HepG2 (cell line): ENCODE results near the gene ZFAND6. TPM values are rescaled to one million over a fixed set of nuclear protein-coding genes. Genes with fewer than 3 reads are reported as not detected.

Experiments
- GABPA ChIP-seq, 2 experiments: IDR thresholded peaks; 2 replicates each; pipeline ENCODE4 v1.6.1; 2011 to 2016; ENCODE audit warnings: low read depth in 2 of 2, low read length in 1 of 2, missing biosample characterization in 1 of 2, missing genetic modification characterization in 1 of 2
- MTF2 ChIP-seq: sonication (generic); formaldehyde crosslinking; IDR thresholded peaks from 2 replicates; pipeline ENCODE4 v1.5.0; 2020; ENCODE audit warnings: missing genetic modification reagents, borderline replicate concordance
- NFIC ChIP-seq: IDR thresholded peaks from 2 replicates; pipeline ENCODE4 v1.6.1; 2012; ENCODE audit warnings: mild to moderate bottlenecking, low read length, inconsistent platforms
- PCBP1 ChIP-seq: fragments of 200-400 bp; formaldehyde crosslinking; IDR thresholded peaks from 2 replicates; pipeline ENCODE4 v1.6.1; 2017; ENCODE audit warnings: mild to moderate bottlenecking, low read depth, low read length, borderline replicate concordance
- SMAD3 ChIP-seq: sonication (generic); formaldehyde crosslinking; IDR thresholded peaks from 2 replicates; pipeline ENCODE4 v1.4.0; 2020; ENCODE audit warnings: missing genetic modification reagents
- SRY ChIP-seq: sonication (generic); formaldehyde crosslinking; IDR thresholded peaks from 2 replicates; pipeline ENCODE4 v1.8.0; 2022; ENCODE audit warnings: mild to moderate bottlenecking, missing genetic modification reagents
- TGIF2 ChIP-seq: IDR thresholded peaks from 2 replicates; pipeline ENCODE4 v1.6.1; 2016; ENCODE audit warnings: control low read depth, missing compliant biosample characterization
- TOPORS ChIP-seq: sonication (generic); formaldehyde crosslinking; IDR thresholded peaks from 2 replicates; pipeline ENCODE4 v1.8.0; 2023; ENCODE audit warnings: mild to moderate bottlenecking, missing genetic modification reagents
- ZNF329 ChIP-seq: sonication (generic); formaldehyde crosslinking; IDR thresholded peaks from 2 replicates; pipeline ENCODE4 v1.9.0; 2021; ENCODE audit warnings: low read depth, mild to moderate bottlenecking, missing genetic modification reagents
- ZNF354B ChIP-seq: sonication (generic); formaldehyde crosslinking; IDR thresholded peaks from 2 replicates; pipeline ENCODE4 v1.8.0; 2022; ENCODE audit warnings: mild to moderate bottlenecking, missing genetic modification reagents
- ZNF737 ChIP-seq: sonication (generic); formaldehyde crosslinking; IDR thresholded peaks from 2 replicates; pipeline ENCODE4 v1.5.0; 2020; ENCODE audit warnings: missing genetic modification reagents, mild to moderate bottlenecking, borderline replicate concordance
- ZNF83 ChIP-seq: sonication (generic); formaldehyde crosslinking; IDR thresholded peaks from 2 replicates; pipeline ENCODE4 v1.4.0; 2020; ENCODE audit warnings: missing genetic modification reagents, mild to moderate bottlenecking, borderline replicate concordance
- ZSCAN12 ChIP-seq: sonication (generic); formaldehyde crosslinking; IDR thresholded peaks from 2 replicates; pipeline ENCODE4 v1.9.0; 2021; ENCODE audit warnings: mild to moderate bottlenecking, missing genetic modification reagents
- polyA plus RNA-seq, 8 experiments: library from polyadenylated mRNA; depleted of rRNA in 3 of 8; stranded (reverse) in 7 of 8; unstranded in 1 of 8; fragments of >200 nt; fragmentation: Illumina TruSeq in 4 of 8; extraction: Trizol in 4 of 8; gene quantifications; 2 replicates each; pipeline versions ENCODE4 v1.2.1 to v1.2.3, GENCODE V29; 2011 to 2016; ENCODE audit warnings: low read depth in 4 of 8, missing spikeins in 1 of 8, mixed read lengths in 1 of 8; ENCODE audit not compliant: insufficient read depth in 1 of 8
- total RNA-seq, 5 experiments: library from RNA; depleted of rRNA; stranded (reverse); fragments of >200 nt; fragmentation: Illumina TruSeq; extraction: Trizol; gene quantifications; 2 replicates each; pipeline ENCODE4 v1.2.3, GENCODE V29; 2016; ENCODE audit warnings: low read depth in 1 of 5
- TF ChIP-seq, protein P1 (sequence below), 2 experiments: fragments of 450-650 bp in 1 of 2; sonication (generic) in 1 of 2; formaldehyde crosslinking; IDR thresholded peaks; 2 replicates each; pipeline versions ENCODE4 v1.5.0 to v1.8.0; 2020 to 2022; ENCODE audit warnings: mild to moderate bottlenecking in 1 of 2, missing genetic modification reagents in 1 of 2
- TF ChIP-seq, protein P2 (sequence below): sonication (generic); formaldehyde crosslinking; IDR thresholded peaks from 2 replicates; pipeline ENCODE4 v1.4.0; 2020; ENCODE audit warnings: low read depth, mild to moderate bottlenecking, missing genetic modification reagents
- TF ChIP-seq, protein P3 (sequence below): sonication (generic); formaldehyde crosslinking; IDR thresholded peaks from 2 replicates; pipeline ENCODE4 v1.4.0; 2020; ENCODE audit warnings: missing genetic modification reagents
- TF ChIP-seq, protein P4 (sequence below): sonication (generic); formaldehyde crosslinking; IDR thresholded peaks from 2 replicates; pipeline ENCODE4 v1.4.0; 2020; ENCODE audit warnings: missing genetic modification reagents
- TF ChIP-seq, protein P5 (sequence below): sonication (generic); formaldehyde crosslinking; IDR thresholded peaks from 2 replicates; pipeline ENCODE4 v1.4.0; 2020; ENCODE audit warnings: missing genetic modification reagents, borderline replicate concordance

ZFAND6 gene
- total and polyA plus RNA-seq, 2 of the 13 experiments (the other 11 are each of a cell fraction or from before 2014, with no cell fraction given) = 84.2 to 115 TPM

DNA sequence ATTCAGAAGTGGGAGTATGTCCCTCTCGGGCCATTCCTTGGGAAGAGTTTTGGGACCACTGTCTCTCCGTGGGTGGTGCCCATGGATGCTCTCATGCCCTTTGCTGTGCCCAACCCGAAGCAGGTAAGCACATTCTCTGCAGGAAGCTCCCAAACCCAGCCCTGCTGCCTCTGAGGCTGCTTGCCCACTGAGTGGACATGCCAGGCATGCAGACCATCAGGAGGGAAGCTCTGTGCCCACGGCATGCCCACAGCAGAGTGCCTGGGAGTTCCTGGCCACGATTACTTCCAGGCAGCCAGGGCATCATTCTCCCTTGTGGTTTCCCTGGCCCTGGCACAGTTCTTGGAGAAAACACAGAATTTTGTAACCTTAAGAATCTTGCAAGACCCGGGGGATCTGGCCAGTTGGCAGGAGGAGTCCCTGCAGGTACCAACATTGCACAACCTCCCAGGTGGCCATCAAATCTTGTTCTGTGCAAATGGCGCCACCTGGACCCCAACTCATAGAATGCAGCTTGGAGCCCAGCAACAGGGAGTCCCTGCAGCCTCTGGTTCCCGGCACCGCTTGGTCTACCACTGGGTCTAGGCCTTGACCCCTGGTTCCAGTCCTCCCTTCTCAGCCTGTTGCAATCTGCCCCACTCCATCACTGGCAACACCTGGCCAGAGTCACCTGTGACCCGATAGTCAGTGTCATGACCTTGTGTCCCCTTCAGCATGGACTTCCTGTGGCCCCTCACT lies 113.7 kb downstream of the ZFAND6 start (continued):
- TF ChIP-seq, protein P1, sequence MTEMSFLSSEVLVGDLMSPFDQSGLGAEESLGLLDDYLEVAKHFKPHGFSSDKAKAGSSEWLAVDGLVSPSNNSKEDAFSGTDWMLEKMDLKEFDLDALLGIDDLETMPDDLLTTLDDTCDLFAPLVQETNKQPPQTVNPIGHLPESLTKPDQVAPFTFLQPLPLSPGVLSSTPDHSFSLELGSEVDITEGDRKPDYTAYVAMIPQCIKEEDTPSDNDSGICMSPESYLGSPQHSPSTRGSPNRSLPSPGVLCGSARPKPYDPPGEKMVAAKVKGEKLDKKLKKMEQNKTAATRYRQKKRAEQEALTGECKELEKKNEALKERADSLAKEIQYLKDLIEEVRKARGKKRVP (CRISPR knock-in tag; IDR thresholded peaks at IDR 0.05) = no peak
- TF ChIP-seq GABPA (IDR thresholded peaks at IDR 0.05; ENCODE audit: low read depth, low read length) (no peak), GABPA (CRISPR knock-in tag; IDR thresholded peaks at IDR 0.05; ENCODE audit: low read depth) (no peak), ZSCAN12 (no peak), PCBP1 (no peak), SRY (no peak), TGIF2 (CRISPR knock-in tag) (no peak), NFIC (no peak), TOPORS (CRISPR knock-in tag) (no peak), MTF2 (no peak), ZNF737 (CRISPR knock-in tag) (no peak), SMAD3 (CRISPR knock-in tag) (no peak), ZNF83 (CRISPR knock-in tag) (no peak), ZNF329 (CRISPR knock-in tag) (no peak), ZNF354B (no peak)
- TF ChIP-seq, protein P2, sequence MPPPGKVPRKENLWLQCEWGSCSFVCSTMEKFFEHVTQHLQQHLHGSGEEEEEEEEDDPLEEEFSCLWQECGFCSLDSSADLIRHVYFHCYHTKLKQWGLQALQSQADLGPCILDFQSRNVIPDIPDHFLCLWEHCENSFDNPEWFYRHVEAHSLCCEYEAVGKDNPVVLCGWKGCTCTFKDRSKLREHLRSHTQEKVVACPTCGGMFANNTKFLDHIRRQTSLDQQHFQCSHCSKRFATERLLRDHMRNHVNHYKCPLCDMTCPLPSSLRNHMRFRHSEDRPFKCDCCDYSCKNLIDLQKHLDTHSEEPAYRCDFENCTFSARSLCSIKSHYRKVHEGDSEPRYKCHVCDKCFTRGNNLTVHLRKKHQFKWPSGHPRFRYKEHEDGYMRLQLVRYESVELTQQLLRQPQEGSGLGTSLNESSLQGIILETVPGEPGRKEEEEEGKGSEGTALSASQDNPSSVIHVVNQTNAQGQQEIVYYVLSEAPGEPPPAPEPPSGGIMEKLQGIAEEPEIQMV = no peak
- TF ChIP-seq, protein P3, sequence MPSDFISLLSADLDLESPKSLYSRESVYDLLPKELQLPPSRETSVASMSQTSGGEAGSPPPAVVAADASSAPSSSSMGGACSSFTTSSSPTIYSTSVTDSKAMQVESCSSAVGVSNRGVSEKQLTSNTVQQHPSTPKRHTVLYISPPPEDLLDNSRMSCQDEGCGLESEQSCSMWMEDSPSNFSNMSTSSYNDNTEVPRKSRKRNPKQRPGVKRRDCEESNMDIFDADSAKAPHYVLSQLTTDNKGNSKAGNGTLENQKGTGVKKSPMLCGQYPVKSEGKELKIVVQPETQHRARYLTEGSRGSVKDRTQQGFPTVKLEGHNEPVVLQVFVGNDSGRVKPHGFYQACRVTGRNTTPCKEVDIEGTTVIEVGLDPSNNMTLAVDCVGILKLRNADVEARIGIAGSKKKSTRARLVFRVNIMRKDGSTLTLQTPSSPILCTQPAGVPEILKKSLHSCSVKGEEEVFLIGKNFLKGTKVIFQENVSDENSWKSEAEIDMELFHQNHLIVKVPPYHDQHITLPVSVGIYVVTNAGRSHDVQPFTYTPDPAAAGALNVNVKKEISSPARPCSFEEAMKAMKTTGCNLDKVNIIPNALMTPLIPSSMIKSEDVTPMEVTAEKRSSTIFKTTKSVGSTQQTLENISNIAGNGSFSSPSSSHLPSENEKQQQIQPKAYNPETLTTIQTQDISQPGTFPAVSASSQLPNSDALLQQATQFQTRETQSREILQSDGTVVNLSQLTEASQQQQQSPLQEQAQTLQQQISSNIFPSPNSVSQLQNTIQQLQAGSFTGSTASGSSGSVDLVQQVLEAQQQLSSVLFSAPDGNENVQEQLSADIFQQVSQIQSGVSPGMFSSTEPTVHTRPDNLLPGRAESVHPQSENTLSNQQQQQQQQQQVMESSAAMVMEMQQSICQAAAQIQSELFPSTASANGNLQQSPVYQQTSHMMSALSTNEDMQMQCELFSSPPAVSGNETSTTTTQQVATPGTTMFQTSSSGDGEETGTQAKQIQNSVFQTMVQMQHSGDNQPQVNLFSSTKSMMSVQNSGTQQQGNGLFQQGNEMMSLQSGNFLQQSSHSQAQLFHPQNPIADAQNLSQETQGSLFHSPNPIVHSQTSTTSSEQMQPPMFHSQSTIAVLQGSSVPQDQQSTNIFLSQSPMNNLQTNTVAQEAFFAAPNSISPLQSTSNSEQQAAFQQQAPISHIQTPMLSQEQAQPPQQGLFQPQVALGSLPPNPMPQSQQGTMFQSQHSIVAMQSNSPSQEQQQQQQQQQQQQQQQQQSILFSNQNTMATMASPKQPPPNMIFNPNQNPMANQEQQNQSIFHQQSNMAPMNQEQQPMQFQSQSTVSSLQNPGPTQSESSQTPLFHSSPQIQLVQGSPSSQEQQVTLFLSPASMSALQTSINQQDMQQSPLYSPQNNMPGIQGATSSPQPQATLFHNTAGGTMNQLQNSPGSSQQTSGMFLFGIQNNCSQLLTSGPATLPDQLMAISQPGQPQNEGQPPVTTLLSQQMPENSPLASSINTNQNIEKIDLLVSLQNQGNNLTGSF (CRISPR knock-in tag) = no peak
- TF ChIP-seq, protein P4, sequence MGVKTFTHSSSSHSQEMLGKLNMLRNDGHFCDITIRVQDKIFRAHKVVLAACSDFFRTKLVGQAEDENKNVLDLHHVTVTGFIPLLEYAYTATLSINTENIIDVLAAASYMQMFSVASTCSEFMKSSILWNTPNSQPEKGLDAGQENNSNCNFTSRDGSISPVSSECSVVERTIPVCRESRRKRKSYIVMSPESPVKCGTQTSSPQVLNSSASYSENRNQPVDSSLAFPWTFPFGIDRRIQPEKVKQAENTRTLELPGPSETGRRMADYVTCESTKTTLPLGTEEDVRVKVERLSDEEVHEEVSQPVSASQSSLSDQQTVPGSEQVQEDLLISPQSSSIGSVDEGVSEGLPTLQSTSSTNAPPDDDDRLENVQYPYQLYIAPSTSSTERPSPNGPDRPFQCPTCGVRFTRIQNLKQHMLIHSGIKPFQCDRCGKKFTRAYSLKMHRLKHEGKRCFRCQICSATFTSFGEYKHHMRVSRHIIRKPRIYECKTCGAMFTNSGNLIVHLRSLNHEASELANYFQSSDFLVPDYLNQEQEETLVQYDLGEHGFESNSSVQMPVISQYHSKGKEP = no peak
- TF ChIP-seq, protein P5, sequence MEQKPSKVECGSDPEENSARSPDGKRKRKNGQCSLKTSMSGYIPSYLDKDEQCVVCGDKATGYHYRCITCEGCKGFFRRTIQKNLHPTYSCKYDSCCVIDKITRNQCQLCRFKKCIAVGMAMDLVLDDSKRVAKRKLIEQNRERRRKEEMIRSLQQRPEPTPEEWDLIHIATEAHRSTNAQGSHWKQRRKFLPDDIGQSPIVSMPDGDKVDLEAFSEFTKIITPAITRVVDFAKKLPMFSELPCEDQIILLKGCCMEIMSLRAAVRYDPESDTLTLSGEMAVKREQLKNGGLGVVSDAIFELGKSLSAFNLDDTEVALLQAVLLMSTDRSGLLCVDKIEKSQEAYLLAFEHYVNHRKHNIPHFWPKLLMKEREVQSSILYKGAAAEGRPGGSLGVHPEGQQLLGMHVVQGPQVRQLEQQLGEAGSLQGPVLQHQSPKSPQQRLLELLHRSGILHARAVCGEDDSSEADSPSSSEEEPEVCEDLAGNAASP (CRISPR knock-in tag) = no peak
